Measurements from ENCODE around the gene NPAS3.

DNA sequence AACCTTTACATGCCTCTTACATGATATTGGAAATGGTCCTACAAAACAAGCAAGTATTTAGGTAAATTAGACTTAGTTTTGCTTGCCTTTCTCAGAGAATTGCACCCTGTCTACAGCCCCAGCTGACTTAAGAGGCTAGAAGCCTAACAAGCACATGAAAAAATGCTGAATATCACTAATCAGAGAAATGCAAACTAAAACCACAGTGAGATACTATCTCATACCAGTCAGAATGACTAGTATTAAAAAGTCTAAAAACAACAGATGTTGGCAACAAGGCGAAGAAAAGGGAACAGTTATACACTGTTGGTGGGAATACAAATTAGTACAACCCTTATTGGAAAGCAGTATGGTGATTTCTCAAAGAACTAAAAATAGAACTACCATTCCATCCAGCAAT lies 908.4 kb downstream of the NPAS3 start:
- no peak for TF ChIP-seq ZC3H11A (IDR thresholded peaks at IDR 0.05)
- TF ChIP-seq, protein P1, sequence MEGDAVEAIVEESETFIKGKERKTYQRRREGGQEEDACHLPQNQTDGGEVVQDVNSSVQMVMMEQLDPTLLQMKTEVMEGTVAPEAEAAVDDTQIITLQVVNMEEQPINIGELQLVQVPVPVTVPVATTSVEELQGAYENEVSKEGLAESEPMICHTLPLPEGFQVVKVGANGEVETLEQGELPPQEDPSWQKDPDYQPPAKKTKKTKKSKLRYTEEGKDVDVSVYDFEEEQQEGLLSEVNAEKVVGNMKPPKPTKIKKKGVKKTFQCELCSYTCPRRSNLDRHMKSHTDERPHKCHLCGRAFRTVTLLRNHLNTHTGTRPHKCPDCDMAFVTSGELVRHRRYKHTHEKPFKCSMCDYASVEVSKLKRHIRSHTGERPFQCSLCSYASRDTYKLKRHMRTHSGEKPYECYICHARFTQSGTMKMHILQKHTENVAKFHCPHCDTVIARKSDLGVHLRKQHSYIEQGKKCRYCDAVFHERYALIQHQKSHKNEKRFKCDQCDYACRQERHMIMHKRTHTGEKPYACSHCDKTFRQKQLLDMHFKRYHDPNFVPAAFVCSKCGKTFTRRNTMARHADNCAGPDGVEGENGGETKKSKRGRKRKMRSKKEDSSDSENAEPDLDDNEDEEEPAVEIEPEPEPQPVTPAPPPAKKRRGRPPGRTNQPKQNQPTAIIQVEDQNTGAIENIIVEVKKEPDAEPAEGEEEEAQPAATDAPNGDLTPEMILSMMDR (IDR thresholded peaks at IDR 0.05), result no peak
- TF ChIP-seq SMC3 (IDR thresholded peaks at IDR 0.05), result no peak
- TF ChIP-seq MAFK (IDR thresholded peaks at IDR 0.05; ENCODE audit: partially characterized antibody), result peak; percentile 23
- TF ChIP-seq POLR2A (IDR thresholded peaks at IDR 0.05; ENCODE audit: low read length), result no peak
- no peak for TF ChIP-seq CHD4 (IDR thresholded peaks at IDR 0.05; ENCODE audit: borderline replicate concordance)

Measured in A549 (cell line).